22Rv1 (cell line): Measurements from ENCODE around the gene DACH1.

ENCODE experiments used
- H3K27ac ChIP-seq: fragments of 450-650 bp; 2 replicates; pipeline ENCODE4 v1.5.1; 2017
- CTCF ChIP-seq: fragments of 450-650 bp; IDR thresholded peaks from 2 replicates; pipeline ENCODE4 v1.5.1; 2017; ENCODE audit warnings: mild to moderate bottlenecking
- ZFX ChIP-seq: fragments of 450-650 bp; IDR thresholded peaks from 2 replicates; pipeline ENCODE4 v1.6.1; 2017; ENCODE audit warnings: antibody characterized with exemption, borderline replicate concordance

The DACH1 gene

GRCh38 chr13:71860547-71861138 is 6.4 kb downstream of the DACH1 start:
- H3K27ac ChIP-seq, result no peak overlapping the region
- TF ChIP-seq CTCF, result no peak
- TF ChIP-seq ZFX, result no peak

- H3K27ac ChIP-seq, result no peak overlapping the region
- TF ChIP-seq CTCF (no peak), ZFX (no peak)
Observed at GRCh38 chr13:71858647-71859046, 8.4 kb downstream of the DACH1 start.

GRCh38 chr13:71856548-71857043 is 10.4 kb downstream of the DACH1 start:
- TF ChIP-seq CTCF (no peak), ZFX (no peak)
- no peak overlapping the region for H3K27ac ChIP-seq

- TF ChIP-seq CTCF (no peak), ZFX (no peak)
- no peak overlapping the region for H3K27ac ChIP-seq
Observed at GRCh38 chr13:71854401-71854800, 12.6 kb downstream of the DACH1 start.

GRCh38 chr13:71853725-71854124 is 13.3 kb downstream of the DACH1 start:
- no peak for TF ChIP-seq CTCF
- TF ChIP-seq ZFX, result no peak
- no peak overlapping the region for H3K27ac ChIP-seq

- TF ChIP-seq ZFX, result no peak
- TF ChIP-seq CTCF, result no peak
- no peak overlapping the region for H3K27ac ChIP-seq
Observed at GRCh38 chr13:71852736-71853135, 14.3 kb downstream of the DACH1 start.

- H3K27ac ChIP-seq, result no peak overlapping the region
- TF ChIP-seq ZFX, result no peak
- TF ChIP-seq CTCF, result no peak
Observed at GRCh38 chr13:71851498-71852409, 15.2 kb downstream of the DACH1 start.
